T-helper 2 cell treated with Interferon-gamma antibody and Interleukin-4, amounts not matched to agents 100 ng/mL and 5 ng/mL, for 36 hours (primary cell): ENCODE measurements around the gene SLC24A3. TPM values are rescaled to one million over a fixed set of nuclear protein-coding genes. Genes with fewer than 3 reads are reported as not detected.

ENCODE experiments used
- intact Hi-C: fragments of 100-400 bp; cut with micrococcal nuclease; formaldehyde crosslinking; loops from one replicate; pipeline ENCODE4 v1.15.1; 2023
- total RNA-seq: library from RNA; stranded (reverse); gene quantifications from 2 replicates; pipeline ENCODE4 v1.2.3, GENCODE V29; 2022

SLC24A3 gene
- total RNA-seq, 1 donor from 2014 or later = not detected

GRCh38 chr20:19697415-19697814 lies 485.0 kb downstream of the SLC24A3 start:
- intact Hi-C loops = no loop called here

- intact Hi-C loops = no loop called here
Measured at GRCh38 chr20:19699180-19699971, 486.9 kb downstream of the SLC24A3 start.

- intact Hi-C loops = no loop called here
Measured at GRCh38 chr20:19701429-19701828, 489.0 kb downstream of the SLC24A3 start.

DNA sequence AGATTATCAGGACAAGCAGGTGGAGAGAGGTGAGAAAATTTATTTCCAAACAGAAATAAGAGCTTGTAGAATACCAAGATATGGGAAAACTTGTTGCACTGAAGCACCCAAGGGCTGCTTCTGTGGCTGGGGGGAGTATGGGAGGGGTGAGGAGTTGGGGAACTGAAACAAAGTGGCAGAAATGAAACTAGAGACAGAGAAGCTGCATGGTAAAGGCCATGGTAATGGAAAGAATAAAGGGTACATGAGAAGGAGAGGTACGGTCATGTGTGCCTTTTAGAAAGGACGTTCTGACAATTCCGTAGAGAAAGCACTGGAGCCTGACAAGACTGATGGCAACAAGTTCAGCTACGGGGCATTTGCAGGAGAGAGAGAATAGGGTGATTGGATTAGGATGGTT lies 494.0 kb downstream of the SLC24A3 start:
- intact Hi-C loops = no loop called here

DNA sequence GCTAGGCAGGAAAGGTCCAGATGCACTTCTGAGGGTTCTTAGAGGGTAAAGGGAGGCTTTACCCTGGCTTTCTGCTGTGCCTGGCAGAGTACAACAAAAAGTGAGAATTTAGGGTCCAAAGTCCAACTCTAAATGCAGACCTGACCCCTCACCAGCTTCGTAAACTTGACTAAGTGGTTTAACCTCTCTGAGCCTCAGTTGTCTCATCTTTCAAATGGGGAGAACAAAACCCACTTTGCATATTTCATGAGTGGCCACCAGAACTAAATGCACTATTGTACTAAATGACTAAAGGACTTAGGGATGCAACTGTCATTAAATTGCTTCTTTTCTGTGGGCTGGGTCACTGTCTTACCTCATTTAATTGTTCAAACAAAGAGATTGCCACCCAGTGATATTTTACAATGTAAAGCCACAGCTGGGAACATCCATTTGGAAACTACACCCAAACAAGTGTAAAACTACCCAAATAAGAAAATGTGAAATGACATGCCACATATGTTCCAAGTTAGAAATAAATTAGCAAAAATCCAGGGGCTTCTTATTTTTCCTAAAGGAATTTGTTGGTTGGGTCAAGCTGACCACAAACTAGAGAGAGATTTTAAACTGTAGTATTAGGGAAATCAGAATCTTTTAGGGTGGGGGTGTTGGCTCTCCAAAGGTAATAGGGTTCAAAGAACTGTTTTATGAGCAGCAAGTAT lies 497.3 kb downstream of the SLC24A3 start:
- intact Hi-C loops = no loop called here

- intact Hi-C loops = no loop called here
Measured at GRCh38 chr20:19710336-19711120, 498.1 kb downstream of the SLC24A3 start.

DNA sequence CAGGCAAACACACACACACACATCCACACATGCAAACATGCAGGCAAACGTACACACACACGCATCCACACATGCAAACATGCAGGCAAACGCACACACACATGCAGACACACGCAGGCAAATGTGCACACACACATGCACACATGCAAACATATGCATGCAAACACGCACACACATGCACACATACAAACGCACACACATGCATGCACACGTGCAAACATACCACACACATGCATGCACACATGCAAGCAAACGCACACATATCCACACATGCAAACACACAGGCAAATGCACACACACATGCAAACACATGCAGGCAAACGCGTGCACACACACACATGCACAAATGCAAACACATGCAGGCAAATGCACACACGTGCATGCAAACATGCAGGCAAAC lies 498.7 kb downstream of the SLC24A3 start:
- intact Hi-C loops = no loop called here

GRCh38 chr20:19712721-19713260 lies 500.3 kb downstream of the SLC24A3 start:
- intact Hi-C loops = no loop called here

DNA sequence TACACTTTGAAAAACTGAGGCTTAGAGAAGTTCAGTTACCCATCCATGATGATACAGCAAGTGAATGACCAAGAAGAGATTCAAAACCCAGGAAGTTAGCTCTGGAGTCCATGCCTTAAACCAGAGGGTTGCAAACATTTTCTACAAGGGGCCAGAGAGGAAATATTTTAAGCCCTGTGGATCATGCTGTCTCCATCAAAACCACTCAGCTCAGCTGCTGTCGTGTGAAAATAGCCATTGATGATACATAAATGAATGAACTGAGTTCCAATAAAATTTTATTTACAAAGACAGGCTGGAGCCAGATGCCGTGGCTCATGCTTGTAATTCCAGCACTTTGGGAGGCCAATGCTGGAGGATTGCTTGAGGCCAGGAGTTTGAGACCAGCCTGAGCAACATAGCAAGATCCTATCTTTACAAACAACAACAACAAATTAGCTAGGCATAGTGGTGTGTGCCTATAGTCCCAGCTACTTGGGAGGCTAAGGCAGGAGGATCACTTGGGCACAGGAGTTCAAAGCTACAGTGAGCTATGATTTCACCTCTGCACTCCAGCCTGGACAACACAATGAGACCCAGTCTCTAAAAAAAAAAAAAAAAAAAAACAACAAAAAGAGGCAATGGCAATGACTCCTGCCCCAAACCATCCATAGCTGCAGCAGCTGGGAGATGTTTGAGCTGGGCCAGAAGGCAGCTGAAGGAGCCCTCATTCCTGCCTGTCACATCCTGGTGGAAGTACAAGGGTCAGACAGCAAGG lies 501.6 kb downstream of the SLC24A3 start:
- intact Hi-C loops = no loop called here

DNA sequence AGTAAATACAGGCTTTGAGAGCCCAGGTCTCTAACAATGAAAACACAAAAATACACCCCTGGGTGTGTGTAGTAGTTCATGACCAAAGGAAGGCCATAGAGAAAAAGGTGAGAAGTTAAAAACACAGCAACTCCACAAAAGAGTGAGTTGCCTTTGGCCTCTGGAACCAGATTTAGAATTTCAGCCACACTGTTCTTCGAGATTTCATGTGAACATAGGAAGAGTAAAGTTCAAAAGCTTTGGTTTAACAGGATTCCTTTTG lies 502.1 kb downstream of the SLC24A3 start:
- intact Hi-C loops = no loop called here

- intact Hi-C loops = no loop called here
Measured at GRCh38 chr20:19715986-19716385, 503.5 kb downstream of the SLC24A3 start.

- intact Hi-C loops = no loop called here
Measured at GRCh38 chr20:19718880-19719279, 506.4 kb downstream of the SLC24A3 start.

GRCh38 chr20:19720991-19721390 lies 508.5 kb downstream of the SLC24A3 start:
- intact Hi-C loops = no loop called here

GRCh38 chr20:19723051-19723450 lies 510.6 kb downstream of the SLC24A3 start:
- intact Hi-C loops = no loop called here

GRCh38 chr20:19723813-19724430 lies 511.5 kb downstream of the SLC24A3 start:
- intact Hi-C loops = no loop called here

GRCh38 chr20:19725373-19725772 lies 512.9 kb downstream of the SLC24A3 start:
- intact Hi-C loops = no loop called here

DNA sequence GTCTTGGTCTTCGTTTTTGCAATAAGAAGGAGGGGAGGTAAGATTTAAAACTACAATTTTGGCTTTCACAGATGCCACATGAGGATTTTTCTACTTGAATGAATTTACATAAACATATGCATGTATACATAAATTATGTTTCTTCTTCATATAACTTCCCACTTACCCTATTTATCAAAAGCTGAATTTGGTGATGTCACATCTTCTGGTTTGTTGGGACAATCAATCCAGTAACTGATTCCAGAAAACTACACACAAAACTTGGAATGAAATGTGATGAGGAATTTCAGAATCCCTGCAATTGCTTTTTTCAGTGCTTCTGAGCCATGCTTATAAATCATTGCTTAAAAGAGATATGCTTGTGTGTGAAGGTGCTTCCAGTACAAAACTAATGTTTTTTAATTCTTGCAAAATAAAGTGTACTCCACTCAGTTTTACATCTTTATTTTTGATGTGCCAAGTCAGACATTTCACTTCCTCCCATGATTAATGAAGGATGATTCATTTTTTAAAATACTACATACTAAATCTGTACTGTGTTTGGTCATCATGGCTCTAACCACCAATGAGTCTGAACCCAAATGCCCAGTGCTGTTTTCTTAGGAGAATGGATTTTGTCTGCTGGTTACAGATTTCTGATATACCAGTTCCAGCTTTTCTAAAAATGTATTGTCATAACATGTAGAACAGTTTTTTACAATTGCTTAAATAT lies 513.5 kb downstream of the SLC24A3 start:
- intact Hi-C loops = no loop called here

DNA sequence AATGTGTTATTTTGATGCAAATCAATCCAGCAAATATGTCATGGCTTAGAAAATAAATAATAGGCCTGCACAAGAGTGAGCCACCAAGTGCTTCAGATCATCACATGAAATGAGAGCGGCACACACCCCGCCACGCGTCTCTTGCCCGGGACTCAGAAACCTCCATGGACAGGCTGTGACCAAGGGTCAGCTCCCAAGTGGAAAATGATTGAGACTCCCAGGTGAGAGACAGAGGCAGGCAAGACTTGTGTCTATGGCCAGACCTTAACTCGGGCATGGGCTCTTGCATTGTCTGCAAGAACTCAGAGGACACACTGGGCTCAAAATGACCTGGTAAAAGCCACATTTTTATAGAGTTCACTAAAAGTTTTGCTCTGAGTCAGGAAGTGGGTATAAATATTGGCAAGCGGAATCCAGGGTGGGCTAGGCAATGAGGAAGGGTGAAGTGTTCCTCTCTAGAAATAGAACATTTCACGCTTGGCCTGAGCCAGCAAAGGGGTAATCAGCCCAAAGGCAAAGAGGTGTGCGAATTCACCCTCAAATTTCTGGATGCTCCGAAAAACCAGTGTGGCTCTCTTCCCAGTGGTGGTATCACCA lies 514.9 kb downstream of the SLC24A3 start:
- intact Hi-C loops = no loop called here

DNA sequence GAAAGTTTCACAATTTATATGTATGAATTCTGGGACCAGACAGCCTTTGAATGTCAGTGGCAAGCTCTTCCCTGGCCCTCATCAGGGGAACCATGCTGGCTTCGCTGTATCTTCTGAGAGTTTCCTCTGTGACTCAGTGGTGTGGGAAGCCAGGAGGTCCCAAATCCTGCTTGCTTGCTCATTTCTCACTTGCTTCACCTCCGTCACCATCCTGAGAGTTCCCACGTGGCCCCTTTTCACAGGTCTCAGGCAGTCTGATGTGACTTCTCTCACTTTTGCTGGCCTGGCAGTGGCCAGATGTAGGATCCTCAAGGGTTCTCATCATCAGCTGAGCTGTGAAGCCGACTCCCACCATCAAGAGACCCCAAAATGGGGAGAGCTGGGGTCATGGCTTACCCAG lies 517.2 kb downstream of the SLC24A3 start:
- intact Hi-C loops = no loop called here

GRCh38 chr20:19730706-19731105 lies 518.3 kb downstream of the SLC24A3 start:
- intact Hi-C loops = no loop called here
